Middle frontal gyrus (tissue), 1 donor: ENCODE results near the gene GRID1.

Source experiments
- DNase-seq: peaks from one replicate; pipeline ENCODE4 v3.0.0-alpha.2; 2015; ENCODE audit warnings: low spot score; ENCODE audit errors: extremely low spot score

GRID1 gene

GRCh38 chr10:85908462-85908861, 458.1 kb downstream of the GRID1 start:
- no peak for DNase-seq

- DNase-seq: no peak
Measured at GRCh38 chr10:85902051-85902450, 464.5 kb downstream of the GRID1 start.

GRCh38 chr10:85901599-85901998, 465.0 kb downstream of the GRID1 start:
- no peak for DNase-seq

- DNase-seq: no peak
Measured at GRCh38 chr10:85900487-85900886, 466.1 kb downstream of the GRID1 start.

- no peak for DNase-seq
Measured at GRCh38 chr10:85900061-85900460, 466.5 kb downstream of the GRID1 start.

GRCh38 chr10:85891472-85891871, 475.1 kb downstream of the GRID1 start:
- no peak for DNase-seq

GRCh38 chr10:85888559-85888958, 478.0 kb downstream of the GRID1 start:
- DNase-seq: no peak

GRCh38 chr10:85888004-85888403, 478.6 kb downstream of the GRID1 start:
- DNase-seq: peak; percentile 12

GRCh38 chr10:85874208-85874607, 492.4 kb downstream of the GRID1 start:
- DNase-seq: no peak

- no peak for DNase-seq
Measured at GRCh38 chr10:85873063-85873462, 493.5 kb downstream of the GRID1 start.

GRCh38 chr10:85868627-85869499, 497.7 kb downstream of the GRID1 start:
- no peak for DNase-seq

- no peak for DNase-seq
Measured at GRCh38 chr10:85864868-85865526, 501.6 kb downstream of the GRID1 start.

GRCh38 chr10:85864173-85864549, 502.4 kb downstream of the GRID1 start:
- no peak for DNase-seq

- DNase-seq: no peak
Measured at GRCh38 chr10:85863301-85864172, 503.1 kb downstream of the GRID1 start.

- DNase-seq: no peak
Measured at GRCh38 chr10:85862771-85863170, 503.8 kb downstream of the GRID1 start.

GRCh38 chr10:85861513-85862197, 504.9 kb downstream of the GRID1 start:
- no peak for DNase-seq

GRCh38 chr10:85859859-85860258, 506.7 kb downstream of the GRID1 start:
- DNase-seq: no peak

- DNase-seq: no peak
Measured at GRCh38 chr10:85858776-85859515, 507.6 kb downstream of the GRID1 start.

GRCh38 chr10:85857791-85858190, 508.8 kb downstream of the GRID1 start:
- no peak for DNase-seq

GRCh38 chr10:85857305-85857704, 509.3 kb downstream of the GRID1 start:
- no peak for DNase-seq

- DNase-seq: no peak
Measured at GRCh38 chr10:85851934-85852333, 514.7 kb downstream of the GRID1 start.
